Osteoblast (primary cell): Measurements from ENCODE around the gene FLT3. TPM values are rescaled to one million over a fixed set of nuclear protein-coding genes. Genes with fewer than 3 reads are reported as not detected.
A peak's percentile ranks its signal among the peaks of the same experiment; 100 is the strongest.

Experiments
- DNase-seq: peaks from one replicate; pipeline ENCODE4 v3.0.0; 2011; ENCODE audit warnings: low spot score, mixed read lengths; ENCODE audit not compliant: insufficient read length; ENCODE audit errors: missing footprints
- H2AFZ ChIP-seq: 2 replicates; pipeline ENCODE4 v1.6.0; 2011; ENCODE audit warnings: mild to moderate bottlenecking, low read length
- H3K27ac ChIP-seq: 2 replicates; pipeline ENCODE4 v1.5.1; 2011; ENCODE audit warnings: mild to moderate bottlenecking, low read depth, low read length, moderate library complexity
- H3K27me3 ChIP-seq: 2 replicates; pipeline ENCODE4 v1.6.0; 2012; ENCODE audit warnings: mild to moderate bottlenecking, control low read depth, inconsistent platforms, low read length, moderate library complexity; ENCODE audit not compliant: insufficient read depth
- H3K36me3 ChIP-seq: 2 replicates; pipeline ENCODE4 v1.5.1; 2011; ENCODE audit warnings: mild to moderate bottlenecking, low read length, control low read depth, moderate library complexity; ENCODE audit not compliant: insufficient read depth
- H3K4me1 ChIP-seq: 2 replicates; pipeline ENCODE4 v1.5.1; 2011; ENCODE audit warnings: mild to moderate bottlenecking, low read length, control low read depth, moderate library complexity; ENCODE audit not compliant: insufficient read depth
- H3K4me2 ChIP-seq: 2 replicates; pipeline ENCODE4 v1.6.0; 2011; ENCODE audit warnings: mild to moderate bottlenecking, low read length; ENCODE audit not compliant: insufficient read depth
- H3K4me3 ChIP-seq: fragments of 200-600 bp; sonication (generic); 3 replicates; pipeline ENCODE4 v1.5.1; 2012; ENCODE audit warnings: mild to moderate bottlenecking, low read length, inconsistent platforms; ENCODE audit not compliant: insufficient read depth
- H3K79me2 ChIP-seq: 2 replicates; pipeline ENCODE4 v1.6.0; 2012; ENCODE audit warnings: mild to moderate bottlenecking, low read length, control low read depth, inconsistent platforms; ENCODE audit not compliant: insufficient read depth
- H3K9me3 ChIP-seq: 2 replicates; pipeline ENCODE4 v1.5.1; 2011; ENCODE audit warnings: low read depth, low read length, control low read depth
- H4K20me1 ChIP-seq: 2 replicates; pipeline ENCODE4 v1.6.0; 2012; ENCODE audit warnings: mild to moderate bottlenecking, low read length, control low read depth; ENCODE audit not compliant: insufficient read depth
- CTCF ChIP-seq: IDR thresholded peaks from 2 replicates; pipeline ENCODE4 v1.5.1; 2011; ENCODE audit warnings: mild to moderate bottlenecking, low read depth, low read length, moderate library complexity; ENCODE audit errors: extremely low read depth
- total RNA-seq: library from RNA; depleted of rRNA; stranded (reverse); fragments of >200 nt; gene quantifications from 2 replicates; pipeline ENCODE4 v1.2.3, GENCODE V29; 2012

FLT3 gene
- total RNA-seq, 1 donor, result not detected

DNA sequence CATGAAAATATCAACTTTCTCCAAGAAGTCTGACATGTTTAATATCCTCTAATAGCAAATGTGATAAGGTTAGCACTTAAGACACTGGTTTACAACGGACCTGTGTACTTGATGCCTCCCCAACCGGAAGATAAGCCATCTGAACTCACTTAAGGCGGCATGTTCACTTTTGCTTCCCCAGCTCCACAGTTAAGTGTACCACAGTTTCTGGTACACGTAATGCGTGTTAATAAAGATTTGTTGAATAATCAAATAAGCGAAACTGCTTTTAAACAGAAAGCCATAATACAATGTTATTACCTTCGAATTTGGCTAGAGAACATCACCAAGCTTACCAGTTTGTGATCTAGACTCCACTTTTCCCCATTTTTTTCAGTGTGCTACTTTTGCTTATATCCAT, 36.5 kb upstream of the FLT3 start:
- Histone ChIP-seq H3K4me3 (peak overlapping the region; percentile 82), H4K20me1 (peaks cover 19% of the 10 kb centered on the region), H3K4me2 (peak overlapping the region; percentile 98), H3K4me1 (peaks cover 19% of the 10 kb centered on the region), H3K27ac (peak overlapping the region; percentile 85), H3K27me3 (no peaks in the 10 kb centered on the region), H3K79me2 (peaks cover 37% of the 10 kb centered on the region), H3K36me3 (no peaks in the 10 kb centered on the region), H2AFZ (peak overlapping the region; percentile 32), H3K9me3 (no peaks in the 10 kb centered on the region)
- TF ChIP-seq CTCF, result no peak
- DNase-seq, result no peak

- Histone ChIP-seq H3K27ac (no peak overlapping the region), H3K27me3 (no peaks in the 10 kb centered on the region), H3K36me3 (no peaks in the 10 kb centered on the region), H3K79me2 (no peaks in the 10 kb centered on the region), H3K9me3 (no peaks in the 10 kb centered on the region), H2AFZ (no peak overlapping the region), H3K4me2 (no peak overlapping the region), H3K4me3 (no peak overlapping the region), H4K20me1 (no peaks in the 10 kb centered on the region), H3K4me1 (peaks cover 1% of the 10 kb centered on the region)
- DNase-seq, result no peak
- TF ChIP-seq CTCF, result no peak
These were observed 31.3 kb upstream of the FLT3 start for GRCh38 chr13:28131646-28132045.

GRCh38 chr13:28129911-28130693, 29.7 kb upstream of the FLT3 start:
- Histone ChIP-seq H4K20me1 (no peaks in the 10 kb centered on the region), H3K4me2 (no peak overlapping the region), H3K27ac (no peak overlapping the region), H3K36me3 (no peaks in the 10 kb centered on the region), H3K9me3 (no peaks in the 10 kb centered on the region), H3K4me1 (no peaks in the 10 kb centered on the region), H3K79me2 (no peaks in the 10 kb centered on the region), H2AFZ (no peak overlapping the region), H3K4me3 (no peak overlapping the region), H3K27me3 (no peaks in the 10 kb centered on the region)
- DNase-seq, result no peak
- TF ChIP-seq CTCF, result no peak

DNA sequence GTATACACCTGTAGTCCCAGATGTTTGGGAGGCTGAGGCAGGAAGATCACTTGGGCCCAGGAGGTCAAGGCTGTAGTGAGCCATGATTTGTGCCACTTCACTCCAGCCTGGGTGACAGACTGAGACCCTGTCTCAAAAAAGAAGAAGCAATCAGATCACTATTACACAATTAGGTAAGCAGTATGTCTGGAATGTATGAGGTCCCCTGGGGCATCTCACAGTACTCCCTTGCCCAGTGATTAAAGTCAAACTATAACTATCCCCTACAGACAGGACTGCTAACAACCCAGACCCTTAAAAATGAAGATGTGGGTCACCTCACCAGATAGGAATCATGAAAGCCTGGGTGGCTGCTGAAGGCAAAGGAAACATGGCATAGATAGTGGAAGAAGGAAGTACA, 28.6 kb upstream of the FLT3 start:
- Histone ChIP-seq H3K9me3 (no peaks in the 10 kb centered on the region), H3K4me3 (no peak overlapping the region), H4K20me1 (no peaks in the 10 kb centered on the region), H2AFZ (no peak overlapping the region), H3K36me3 (no peaks in the 10 kb centered on the region), H3K27me3 (no peaks in the 10 kb centered on the region), H3K4me2 (no peak overlapping the region), H3K27ac (no peak overlapping the region), H3K79me2 (no peaks in the 10 kb centered on the region), H3K4me1 (no peaks in the 10 kb centered on the region)
- no peak for TF ChIP-seq CTCF
- DNase-seq, result no peak
